ENCODE results near the gene TPSD1.
"Not testable (repeated sequence)": the region's sequence is repeated elsewhere in the genome, so short reads cannot be mapped to it uniquely, and the experiment has no call there.

The TPSD1 gene

GRCh38 chr16:1221628-1222552, 34.0 kb upstream of the TPSD1 start:
- DNase-seq = no peak

- no peak for DNase-seq
These were observed 33.1 kb upstream of the TPSD1 start for GRCh38 chr16:1222553-1223354.

- DNase-seq = no peak
These were observed 32.3 kb upstream of the TPSD1 start for GRCh38 chr16:1223355-1224214.

GRCh38 chr16:1224558-1224957, 31.3 kb upstream of the TPSD1 start:
- DNase-seq = no peak

DNA sequence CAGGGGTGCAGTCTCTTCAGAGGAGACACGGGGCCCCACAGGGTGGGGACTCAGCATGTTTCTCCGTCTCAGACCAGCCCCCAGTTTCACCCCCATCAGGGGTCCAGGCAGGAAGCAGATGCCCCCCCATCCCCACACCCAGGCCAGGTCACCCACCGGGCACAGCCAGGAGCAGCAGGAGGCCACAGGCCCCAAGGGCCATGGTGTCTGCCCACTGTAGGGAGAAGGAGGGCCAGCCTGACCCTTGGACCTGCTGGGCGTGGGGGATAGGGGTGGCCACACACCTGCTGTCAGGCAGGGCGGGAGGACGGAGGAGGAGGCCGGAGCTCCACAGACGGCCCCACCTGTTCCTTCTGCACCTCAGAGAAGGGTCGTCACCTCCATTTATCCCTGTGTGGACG, 30.8 kb upstream of the TPSD1 start, which contains the start of gene TPSG1:
Gene TPSG1 (minus strand): TSS at position 218 of the 401 bp plus-strand sequence. CDS start 16 bp downstream, at position 202.
- no peak for DNase-seq

DNA sequence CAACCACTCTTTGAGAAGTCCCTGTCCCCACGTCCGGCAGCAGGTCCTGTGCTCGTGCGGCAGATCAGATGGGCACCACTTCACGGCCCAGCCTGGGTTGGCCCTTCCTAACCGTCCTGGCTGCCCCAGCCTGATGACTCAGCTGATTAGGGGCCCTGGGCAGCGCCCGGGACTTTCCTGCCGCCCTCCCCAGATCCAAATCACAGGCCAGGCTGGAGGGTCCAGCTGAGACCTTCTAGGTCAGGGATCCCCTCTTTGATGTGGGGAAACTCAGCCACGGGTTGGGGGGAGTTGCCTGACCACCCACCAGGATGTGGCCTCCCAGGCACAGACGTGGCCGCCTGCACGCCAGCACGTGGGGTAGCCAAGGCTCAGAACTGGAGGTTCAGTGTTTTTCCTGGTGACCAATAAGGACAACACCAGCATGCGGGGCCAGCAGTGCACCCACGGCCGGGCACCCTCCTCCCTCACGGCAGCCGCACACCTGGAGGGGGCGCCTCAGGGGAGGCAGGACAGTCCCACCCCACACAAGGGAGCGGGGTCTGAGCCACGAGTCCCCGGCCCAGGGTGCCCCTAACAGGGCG, 30.0 kb upstream of the TPSD1 start:
- DNase-seq = not testable (repeated sequence)

DNA sequence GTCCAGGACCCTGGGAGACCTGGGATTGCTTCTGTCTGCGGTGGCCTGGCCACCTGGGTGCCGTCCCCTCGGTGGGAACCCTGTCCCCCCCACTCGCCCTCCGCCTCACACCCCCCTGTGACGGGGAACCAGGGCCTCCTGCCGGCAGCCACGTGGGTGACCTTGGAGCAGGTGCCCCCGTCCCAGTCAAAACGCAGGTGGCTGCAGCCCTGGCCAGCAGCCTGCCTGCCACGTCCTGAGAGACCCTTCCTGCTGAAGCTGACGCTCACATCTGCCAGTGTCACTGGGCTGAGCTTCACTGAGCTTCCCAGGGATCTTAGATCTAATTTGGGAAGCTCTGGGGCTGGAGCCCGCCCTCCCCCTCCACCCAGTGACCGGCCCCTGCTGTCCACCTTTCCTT, 29.2 kb upstream of the TPSD1 start:
- DNase-seq = not testable (repeated sequence)

- DNase-seq = not testable (repeated sequence)
These were observed 27.6 kb upstream of the TPSD1 start for GRCh38 chr16:1228227-1228626.

DNA sequence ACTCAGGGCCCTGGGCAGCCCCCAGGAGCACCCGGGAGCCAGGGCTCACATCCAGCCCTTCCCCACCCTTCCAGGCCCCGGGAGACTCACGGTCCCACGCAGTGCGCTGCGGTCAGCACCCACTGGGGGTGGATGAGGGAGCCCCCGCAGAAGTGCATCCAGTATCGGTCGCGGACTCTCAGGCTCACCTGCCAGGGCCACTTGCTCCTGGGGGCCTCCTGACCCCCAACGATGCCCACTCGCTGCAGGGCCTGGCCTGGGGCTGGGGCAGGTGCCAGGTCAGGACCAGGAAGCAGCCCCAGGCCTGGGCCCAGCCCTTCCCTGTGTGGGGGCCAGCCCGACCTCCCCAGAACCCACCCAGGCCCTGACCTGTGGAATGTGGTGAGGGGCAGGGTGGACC, 26.4 kb upstream of the TPSD1 start:
- DNase-seq = not testable (repeated sequence)

DNA sequence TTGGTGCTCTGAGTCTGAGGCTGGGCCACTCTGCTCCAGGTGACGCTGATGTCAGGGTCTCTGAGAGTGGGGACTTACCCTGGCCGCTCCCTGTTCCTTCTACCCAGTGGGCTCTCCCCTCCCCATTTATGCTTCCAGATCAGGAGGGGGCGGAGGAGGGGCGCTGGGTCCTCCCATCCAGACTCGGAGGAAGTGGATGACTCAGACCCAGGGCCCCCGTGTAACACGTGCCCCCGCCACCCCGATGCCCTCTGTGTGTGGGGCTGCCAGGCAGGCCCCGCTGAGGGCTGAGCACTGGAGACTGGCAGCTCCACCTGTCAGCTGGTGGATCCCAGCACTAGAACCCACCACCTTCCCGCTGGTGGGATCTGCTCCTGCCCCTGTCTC, 25.8 kb upstream of the TPSD1 start, which contains the start of gene TPSB2:
Gene TPSB2 (minus strand): TSS at position 101 of the 387 bp plus-strand sequence. CDS start 233 bp downstream, outside the sequence.
- not testable (repeated sequence) for DNase-seq

- DNase-seq = not testable (repeated sequence)
These were observed 25.2 kb upstream of the TPSD1 start for GRCh38 chr16:1230471-1231212.

DNA sequence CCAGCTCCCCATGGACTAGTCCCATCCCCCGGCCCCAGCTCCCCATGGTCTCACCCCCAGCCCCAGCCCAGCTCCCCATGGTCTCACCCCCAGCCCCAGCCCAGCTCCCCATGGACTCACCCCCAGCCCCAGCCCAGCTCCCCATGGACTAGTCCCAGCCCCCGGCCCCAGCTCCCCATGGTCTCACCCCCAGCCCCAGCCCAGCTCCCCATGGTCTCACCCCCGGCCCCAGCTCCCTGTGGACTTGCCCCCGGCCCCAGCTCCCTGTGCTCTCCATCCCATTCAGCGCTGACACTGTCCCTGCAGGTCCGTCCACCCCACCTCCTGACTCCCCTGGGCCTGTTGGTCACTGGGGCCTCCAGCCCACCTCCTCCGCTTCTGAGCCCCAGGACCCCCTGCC, 24.6 kb upstream of the TPSD1 start:
- not testable (repeated sequence) for DNase-seq

GRCh38 chr16:1232049-1232748, 23.7 kb upstream of the TPSD1 start:
- not testable (repeated sequence) for DNase-seq

- not testable (repeated sequence) for DNase-seq
These were observed 19.2 kb upstream of the TPSD1 start for GRCh38 chr16:1236659-1237058.

DNA sequence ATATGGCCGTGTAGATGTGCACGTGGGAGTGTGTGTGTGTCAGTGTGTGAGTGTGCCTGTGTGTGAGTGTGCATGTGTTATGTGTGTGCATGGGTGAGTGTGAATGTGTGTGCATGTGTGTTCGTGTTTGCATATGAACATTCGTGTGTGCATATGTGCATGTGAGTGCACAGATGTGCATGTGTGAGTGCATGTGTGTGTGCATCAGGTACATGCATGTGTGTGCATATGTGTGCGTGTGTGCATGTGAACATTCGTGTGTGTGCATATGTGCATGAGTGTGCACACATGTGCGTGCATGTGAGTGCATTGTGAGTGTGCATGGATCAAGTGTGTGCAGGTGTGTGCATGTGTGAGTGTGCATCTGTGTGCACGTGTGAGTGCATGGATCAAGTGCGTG, 17.9 kb upstream of the TPSD1 start:
- DNase-seq = no peak

GRCh38 chr16:1238909-1239308, 17.0 kb upstream of the TPSD1 start:
- not testable (repeated sequence) for DNase-seq

DNA sequence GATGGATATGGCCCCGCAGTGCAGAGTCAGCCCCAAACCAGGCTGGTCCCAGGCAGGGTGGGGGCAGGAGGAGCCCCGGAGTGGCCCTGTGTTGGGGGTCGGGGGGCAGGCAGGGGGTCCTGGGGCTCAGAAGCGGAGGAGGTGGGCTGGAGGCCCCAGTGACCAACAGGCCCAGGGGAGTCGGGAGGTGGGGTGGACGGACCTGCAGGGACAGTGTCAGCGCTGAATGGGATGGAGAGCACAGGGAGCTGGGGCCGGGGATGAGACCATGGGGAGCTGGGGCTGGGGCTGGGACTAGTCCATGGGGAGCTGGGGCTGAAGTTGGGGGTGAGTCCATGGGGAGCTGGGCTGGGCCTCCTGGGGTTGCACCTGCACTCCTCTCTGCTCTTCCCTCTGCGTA, 16.3 kb upstream of the TPSD1 start:
- DNase-seq = not testable (repeated sequence)

- DNase-seq = not testable (repeated sequence)
These were observed 15.4 kb upstream of the TPSD1 start, which contains the start of gene TPSAB1 for GRCh38 chr16:1240436-1240835. TSS of gene TPSAB1 (plus strand) at chr16:1240705. CDS start at chr16:1240939, 234 bp downstream.

GRCh38 chr16:1241081-1241480, 14.8 kb upstream of the TPSD1 start:
- not testable (repeated sequence) for DNase-seq

DNA sequence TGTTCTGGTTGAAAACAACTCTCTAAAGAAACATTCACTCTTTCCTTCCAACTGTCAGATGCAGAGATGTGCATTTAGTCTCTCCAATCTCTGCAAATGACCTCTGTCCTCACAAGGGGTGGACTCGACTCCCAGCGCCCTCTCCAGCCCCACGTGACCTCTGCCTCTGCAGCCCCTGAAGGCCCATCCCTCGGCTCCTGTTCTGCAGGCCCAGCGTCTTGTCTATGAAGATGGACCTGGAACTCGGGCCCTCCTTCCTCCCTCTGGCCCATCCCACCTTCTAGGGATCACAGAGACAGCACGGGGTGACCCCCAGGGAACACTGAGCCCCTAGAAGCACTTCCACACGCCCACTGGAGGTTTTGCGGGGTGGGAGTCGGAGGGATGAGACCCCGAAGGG, 12.5 kb upstream of the TPSD1 start:
- DNase-seq = not testable (repeated sequence)
